Measurements from ENCODE around the gene AMIGO3.

DNA sequence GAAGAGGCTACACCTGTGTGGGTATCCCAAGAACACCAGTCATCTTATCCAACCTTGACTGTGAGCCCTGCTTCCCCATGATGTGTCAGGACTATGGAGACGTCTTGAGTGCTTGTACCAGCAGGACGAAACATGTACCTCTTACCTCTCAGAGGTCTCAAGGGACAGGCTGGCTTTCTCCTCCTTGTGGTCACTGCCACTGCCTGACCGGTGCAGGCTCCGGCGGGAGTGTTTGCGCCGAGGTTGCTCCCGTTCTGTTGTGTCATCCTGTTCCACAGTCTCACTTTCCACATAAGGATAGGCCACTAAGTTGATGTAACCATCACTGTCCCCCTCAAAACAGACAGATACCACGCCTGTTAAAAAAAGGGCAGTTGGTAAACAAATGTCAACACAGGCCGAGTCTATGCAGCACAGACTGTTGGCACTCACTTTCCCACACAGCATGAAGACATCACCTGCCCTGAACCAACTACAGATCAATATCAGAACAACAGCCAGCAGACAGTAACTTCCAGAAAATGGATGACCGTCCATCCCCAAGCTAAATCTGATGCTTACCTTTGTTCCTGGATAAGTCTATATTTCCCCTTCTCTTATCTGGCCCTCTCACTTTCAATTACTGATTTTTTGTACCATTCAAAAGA is 18.7 kb upstream of the AMIGO3 start:
- TF ChIP-seq EZH2 (IDR thresholded peaks at IDR 0.05; ENCODE audit: insufficient read depth, poor library complexity, severe bottlenecking) (no peak), EZH2phosphoT487 (IDR thresholded peaks at IDR 0.05; ENCODE audit: insufficient read depth, low read depth) (no peak)

All from GM23248 (cell line).